SU-DHL-6 (cell line): Measurements from ENCODE around the gene IDNK.

Experiments
- H2AFZ ChIP-seq: fragments of 200-600 bp; sonication (generic); 2 replicates; pipeline ENCODE4 v1.6.1; 2014; ENCODE audit warnings: low read depth, mild to moderate bottlenecking, moderate library complexity, mixed read lengths, antibody characterized with exemption, low read length; ENCODE audit not compliant: severe bottlenecking
- H3F3A ChIP-seq: fragments of 200-600 bp; shearing (Covaris generic); 2 replicates; pipeline ENCODE4 v1.6.0; 2016; ENCODE audit warnings: antibody characterized with exemption, mild to moderate bottlenecking; ENCODE audit not compliant: insufficient read depth
- H3K27ac ChIP-seq: fragments of 200-600 bp; sonication (generic); 2 replicates; pipeline ENCODE4 v1.5.1; 2016; ENCODE audit warnings: low read depth, mild to moderate bottlenecking, low read length, moderate library complexity, mixed read lengths
- H3K27me3 ChIP-seq: fragments of 200-600 bp; sonication (generic), shearing (Covaris generic); 2 replicates; pipeline ENCODE4 v1.6.0; 2014; ENCODE audit warnings: mild to moderate bottlenecking, low read length
- H3K36me3 ChIP-seq: fragments of 200-600 bp; sonication (generic); 2 replicates; pipeline ENCODE4 v1.6.1; 2014; ENCODE audit warnings: mild to moderate bottlenecking, low read length, mixed read lengths
- H3K4me2 ChIP-seq: fragments of 300-600, 200-600 bp; shearing (Covaris generic), sonication (generic); 2 replicates; pipeline ENCODE4 v1.6.0; 2014; ENCODE audit warnings: low read length, low read depth, mild to moderate bottlenecking; ENCODE audit not compliant: poor library complexity, severe bottlenecking
- H3K4me3 ChIP-seq: fragments of 200-600 bp; sonication (generic); 2 replicates; pipeline ENCODE4 v1.5.1; 2014; ENCODE audit warnings: antibody characterized with exemption, low read length, mild to moderate bottlenecking, mixed read lengths; ENCODE audit not compliant: insufficient read depth, poor library complexity, severe bottlenecking
- H3K79me2 ChIP-seq: fragments of 200-600 bp; sonication (generic); 2 replicates; pipeline ENCODE4 v1.6.1; 2014; ENCODE audit warnings: mild to moderate bottlenecking, low read length, moderate library complexity; ENCODE audit not compliant: insufficient read depth
- H3K9ac ChIP-seq: fragments of 200-600 bp; sonication (generic); 2 replicates; pipeline ENCODE4 v1.7.0; 2014; ENCODE audit warnings: mild to moderate bottlenecking, low read length
- H3K9me2 ChIP-seq: fragments of 200-600 bp; sonication (generic); replicated peaks from 2 replicates; pipeline ENCODE4 v1.6.1; 2014; ENCODE audit warnings: low read length; ENCODE audit not compliant: insufficient read depth
- H3K9me3 ChIP-seq: fragments of 200-600 bp; sonication (generic); 2 replicates; pipeline ENCODE4 v1.6.1; 2014; ENCODE audit warnings: low read length, mixed read lengths; ENCODE audit not compliant: insufficient read depth
- H4K20me1 ChIP-seq: fragments of 200-600 bp; sonication (generic); 2 replicates; pipeline ENCODE4 v1.6.1; 2014; ENCODE audit warnings: low read depth, mild to moderate bottlenecking, antibody characterized with exemption, low read length, moderate library complexity, mixed read lengths
- EZH2phosphoT487 ChIP-seq: fragments of 200-600 bp; sonication (generic), shearing (Covaris generic); conservative IDR thresholded peaks from 2 replicates; pipeline ENCODE4 v1.6.1; 2018; ENCODE audit warnings: mild to moderate bottlenecking, antibody characterized with exemption, low read length, moderate library complexity, mixed read lengths
- TF ChIP-seq, protein P1 (sequence below): fragments of 200-600 bp; sonication (generic); IDR thresholded peaks from one replicate; pipeline ENCODE4 v1.5.1; 2017; ENCODE audit warnings: antibody characterized with exemption, mild to moderate bottlenecking, low read length, moderate library complexity; ENCODE audit not compliant: insufficient read depth, poor library complexity, severe bottlenecking

Gene IDNK

DNA sequence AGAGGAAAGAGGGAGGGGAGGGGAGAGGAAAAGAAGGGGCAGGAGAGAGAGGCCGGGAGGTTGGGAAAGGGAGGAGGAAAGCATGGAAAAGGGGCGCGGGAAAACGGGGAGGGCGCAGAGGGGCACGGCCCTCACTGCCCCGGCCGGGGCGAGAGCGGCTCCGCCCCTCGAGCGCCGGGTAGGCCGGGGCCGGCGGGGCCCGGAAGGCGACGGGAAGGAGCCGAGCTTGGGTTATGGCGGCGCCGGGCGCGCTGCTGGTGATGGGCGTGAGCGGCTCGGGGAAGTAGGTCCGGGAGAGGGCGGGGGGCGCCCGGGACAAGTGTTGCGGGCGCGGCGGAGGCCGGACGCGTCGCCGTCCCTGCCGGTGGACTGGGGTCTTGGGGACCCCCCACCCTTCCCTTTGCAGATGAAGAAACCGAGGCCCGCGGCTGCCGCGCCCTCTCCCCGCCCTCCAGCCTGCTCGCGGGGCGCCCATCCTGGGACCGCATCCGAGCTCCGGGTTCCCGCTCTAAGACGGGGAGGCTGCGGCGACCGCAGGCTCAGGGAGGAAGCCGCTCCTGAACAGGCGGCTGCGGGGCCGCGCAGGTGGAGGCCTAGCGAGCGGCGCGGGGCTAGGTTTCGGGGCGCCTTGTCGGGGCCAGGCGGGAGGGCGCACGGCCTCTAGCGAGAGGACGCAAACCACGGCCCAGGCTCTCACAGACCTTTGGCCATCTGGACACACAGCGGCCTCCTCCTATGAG, at the start of gene IDNK:
TSS of gene IDNK (plus strand) at position 205 of the 740 bp plus-strand sequence. CDS start at position 234, 29 bp downstream.
- H3F3A ChIP-seq: peaks cover 13% of the 10 kb centered on the region; the same call in 1 of the 2 replicates
- H3K9ac ChIP-seq: peak within 1 kb of the TSS; percentile 87
- no peaks in the 10 kb centered on the region for H4K20me1 ChIP-seq
- H3K79me2 ChIP-seq: no peaks in the 10 kb centered on the region
- peak within 1 kb of the TSS; percentile 79 for H3K4me2 ChIP-seq
- H3K27ac ChIP-seq: peak within 1 kb of the TSS; percentile 55
- H2AFZ ChIP-seq: peak within 1 kb of the TSS; percentile 100
- H3K9me2 ChIP-seq: no peaks in the 10 kb centered on the region
- H3K36me3 ChIP-seq: no peaks in the 10 kb centered on the region
- peak within 1 kb of the TSS; percentile 65 for H3K4me3 ChIP-seq
- H3K9me3 ChIP-seq: no peaks in the 10 kb centered on the region
- H3K27me3 ChIP-seq: no peaks in the 10 kb centered on the region
- TF ChIP-seq, protein P1, sequence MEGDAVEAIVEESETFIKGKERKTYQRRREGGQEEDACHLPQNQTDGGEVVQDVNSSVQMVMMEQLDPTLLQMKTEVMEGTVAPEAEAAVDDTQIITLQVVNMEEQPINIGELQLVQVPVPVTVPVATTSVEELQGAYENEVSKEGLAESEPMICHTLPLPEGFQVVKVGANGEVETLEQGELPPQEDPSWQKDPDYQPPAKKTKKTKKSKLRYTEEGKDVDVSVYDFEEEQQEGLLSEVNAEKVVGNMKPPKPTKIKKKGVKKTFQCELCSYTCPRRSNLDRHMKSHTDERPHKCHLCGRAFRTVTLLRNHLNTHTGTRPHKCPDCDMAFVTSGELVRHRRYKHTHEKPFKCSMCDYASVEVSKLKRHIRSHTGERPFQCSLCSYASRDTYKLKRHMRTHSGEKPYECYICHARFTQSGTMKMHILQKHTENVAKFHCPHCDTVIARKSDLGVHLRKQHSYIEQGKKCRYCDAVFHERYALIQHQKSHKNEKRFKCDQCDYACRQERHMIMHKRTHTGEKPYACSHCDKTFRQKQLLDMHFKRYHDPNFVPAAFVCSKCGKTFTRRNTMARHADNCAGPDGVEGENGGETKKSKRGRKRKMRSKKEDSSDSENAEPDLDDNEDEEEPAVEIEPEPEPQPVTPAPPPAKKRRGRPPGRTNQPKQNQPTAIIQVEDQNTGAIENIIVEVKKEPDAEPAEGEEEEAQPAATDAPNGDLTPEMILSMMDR: no peak
- TF ChIP-seq EZH2phosphoT487: no peak

DNA sequence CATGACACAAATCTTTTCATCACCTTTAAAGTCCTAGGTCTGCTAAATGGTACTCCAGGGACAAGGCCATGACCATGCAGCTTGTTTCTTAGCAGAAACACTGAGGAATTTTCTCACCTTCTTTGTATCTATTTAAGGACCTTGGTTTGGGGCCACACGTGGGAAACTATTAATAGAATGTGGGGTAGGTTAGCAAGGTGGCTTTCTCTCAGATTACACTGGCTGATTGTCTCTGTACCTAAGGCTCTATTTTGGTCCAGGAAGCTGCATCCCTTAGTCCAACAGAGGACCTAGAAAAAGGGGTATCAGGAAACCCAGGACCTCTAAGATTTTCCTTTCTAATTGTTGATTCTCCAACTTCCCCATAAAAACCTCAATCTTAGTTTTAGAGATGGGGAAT, 48.5 kb upstream of the IDNK start:
- no peaks in the 10 kb centered on the region for H4K20me1 ChIP-seq
- H3K9me2 ChIP-seq: no peaks in the 10 kb centered on the region
- H2AFZ ChIP-seq: no peak overlapping the region
- H3K4me3 ChIP-seq: no peak overlapping the region
- H3K27me3 ChIP-seq: no peaks in the 10 kb centered on the region
- no peak overlapping the region for H3K27ac ChIP-seq
- no peaks in the 10 kb centered on the region for H3F3A ChIP-seq
- no peaks in the 10 kb centered on the region for H3K79me2 ChIP-seq
- no peak overlapping the region for H3K4me2 ChIP-seq
- no peaks in the 10 kb centered on the region for H3K9me3 ChIP-seq
- no peaks in the 10 kb centered on the region for H3K36me3 ChIP-seq
- TF ChIP-seq, protein P1: no peak
- TF ChIP-seq EZH2phosphoT487: no peak
- H3K9ac ChIP-seq: no peak overlapping the region

DNA sequence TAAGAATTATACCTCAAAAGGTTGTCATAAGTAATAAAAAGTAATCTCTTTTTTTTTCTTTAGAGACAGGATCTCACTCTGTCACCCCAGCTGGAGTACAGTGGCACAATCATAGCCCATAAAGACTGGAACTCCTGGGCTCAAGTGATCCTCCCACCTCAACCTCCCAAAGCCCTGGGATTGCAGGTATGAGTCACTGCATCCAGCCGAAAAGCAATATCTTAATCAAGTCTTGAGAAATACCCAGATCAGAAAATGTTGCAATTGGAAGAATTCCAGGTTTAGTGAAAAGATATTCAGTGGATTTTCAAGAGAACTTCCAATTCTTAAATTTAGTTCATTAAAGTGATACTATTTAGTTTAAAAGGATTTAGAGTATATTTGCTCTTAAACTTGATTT, 40.9 kb upstream of the IDNK start:
- no peaks in the 10 kb centered on the region for H3K36me3 ChIP-seq
- TF ChIP-seq, protein P1: no peak
- TF ChIP-seq EZH2phosphoT487: no peak
- no peaks in the 10 kb centered on the region for H3K79me2 ChIP-seq
- no peak overlapping the region for H3K4me3 ChIP-seq
- H3K9me2 ChIP-seq: no peaks in the 10 kb centered on the region
- no peaks in the 10 kb centered on the region for H3K9me3 ChIP-seq
- no peaks in the 10 kb centered on the region for H4K20me1 ChIP-seq
- H3K4me2 ChIP-seq: no peak overlapping the region
- H3F3A ChIP-seq: no peaks in the 10 kb centered on the region
- no peak overlapping the region for H3K9ac ChIP-seq
- no peaks in the 10 kb centered on the region for H3K27me3 ChIP-seq
- H2AFZ ChIP-seq: no peak overlapping the region
- H3K27ac ChIP-seq: no peak overlapping the region
